ENCODE data around the gene SDR9C7. TPM values are rescaled to one million over a fixed set of nuclear protein-coding genes. Genes with fewer than 3 reads are reported as not detected.
A peak's percentile ranks its signal among the peaks of the same experiment; 100 is the strongest.
"Not testable (repeated sequence)": the region's sequence is repeated elsewhere in the genome, so short reads cannot be mapped to it uniquely, and the experiment has no call there.

SDR9C7 gene
- polyA plus RNA-seq, 10 donors = 0.12 to 0.77 (median 0.35) TPM

GRCh38 chr12:56916996-56917333, 17.2 kb downstream of the SDR9C7 start:
- no peak for DNase-seq

- DNase-seq = no peak
Measured at GRCh38 chr12:56916296-56916995, 17.8 kb downstream of the SDR9C7 start.

- no peak for DNase-seq
Measured at GRCh38 chr12:56914724-56915123, 19.5 kb downstream of the SDR9C7 start.

- no peak for DNase-seq
Measured at GRCh38 chr12:56914256-56914655, 20.0 kb downstream of the SDR9C7 start.

- not testable (repeated sequence) for DNase-seq
Measured at GRCh38 chr12:56909403-56909802, 24.8 kb downstream of the SDR9C7 start.

GRCh38 chr12:56908136-56908535, 26.1 kb downstream of the SDR9C7 start:
- DNase-seq = no peak

GRCh38 chr12:56905852-56906251, 28.4 kb downstream of the SDR9C7 start:
- no peak for DNase-seq

GRCh38 chr12:56903374-56903773, 30.8 kb downstream of the SDR9C7 start:
- no peak for DNase-seq

GRCh38 chr12:56901313-56901712, 32.9 kb downstream of the SDR9C7 start:
- DNase-seq = not testable (repeated sequence)

- DNase-seq = no peak
Measured at GRCh38 chr12:56900583-56900982, 33.6 kb downstream of the SDR9C7 start.

GRCh38 chr12:56898938-56899337, 35.3 kb downstream of the SDR9C7 start:
- DNase-seq = no peak

- DNase-seq = no peak
Measured at GRCh38 chr12:56897844-56898361, 36.3 kb downstream of the SDR9C7 start.

GRCh38 chr12:56896082-56896481, 38.1 kb downstream of the SDR9C7 start:
- DNase-seq = no peak

GRCh38 chr12:56894698-56895368, 39.4 kb downstream of the SDR9C7 start:
- DNase-seq = no peak

- not testable (repeated sequence) for DNase-seq
Measured at GRCh38 chr12:56891885-56892284, 42.3 kb downstream of the SDR9C7 start.

- no peak for DNase-seq
Measured at GRCh38 chr12:56886319-56886718, 47.9 kb downstream of the SDR9C7 start.

- DNase-seq = no peak
Measured at GRCh38 chr12:56885316-56885715, 48.9 kb downstream of the SDR9C7 start.

GRCh38 chr12:56884421-56884820, 49.8 kb downstream of the SDR9C7 start:
- peak in 2 of 3 donors; percentile 6 to 21 for DNase-seq

- DNase-seq = not testable (repeated sequence)
Measured at GRCh38 chr12:56882407-56882806, 51.8 kb downstream of the SDR9C7 start.

- DNase-seq = no peak
Measured at GRCh38 chr12:56880125-56880992, 53.8 kb downstream of the SDR9C7 start.

GRCh38 chr12:56879240-56880124, 54.7 kb downstream of the SDR9C7 start:
- not testable (repeated sequence) for DNase-seq

Data from muscle of back (tissue), 11 donors.